Suppressor macrophage treated with lipopolysaccharide for 4 hours (primary cell): Measurements from ENCODE around the gene PHF14.
"Not testable (repeated sequence)": the region's sequence is repeated elsewhere in the genome, so short reads cannot be mapped to it uniquely, and the experiment has no call there.

Source experiments
- DNase-seq: peaks from one replicate; pipeline ENCODE4 v3.0.0-alpha.2; 2020

Gene PHF14, protein sequence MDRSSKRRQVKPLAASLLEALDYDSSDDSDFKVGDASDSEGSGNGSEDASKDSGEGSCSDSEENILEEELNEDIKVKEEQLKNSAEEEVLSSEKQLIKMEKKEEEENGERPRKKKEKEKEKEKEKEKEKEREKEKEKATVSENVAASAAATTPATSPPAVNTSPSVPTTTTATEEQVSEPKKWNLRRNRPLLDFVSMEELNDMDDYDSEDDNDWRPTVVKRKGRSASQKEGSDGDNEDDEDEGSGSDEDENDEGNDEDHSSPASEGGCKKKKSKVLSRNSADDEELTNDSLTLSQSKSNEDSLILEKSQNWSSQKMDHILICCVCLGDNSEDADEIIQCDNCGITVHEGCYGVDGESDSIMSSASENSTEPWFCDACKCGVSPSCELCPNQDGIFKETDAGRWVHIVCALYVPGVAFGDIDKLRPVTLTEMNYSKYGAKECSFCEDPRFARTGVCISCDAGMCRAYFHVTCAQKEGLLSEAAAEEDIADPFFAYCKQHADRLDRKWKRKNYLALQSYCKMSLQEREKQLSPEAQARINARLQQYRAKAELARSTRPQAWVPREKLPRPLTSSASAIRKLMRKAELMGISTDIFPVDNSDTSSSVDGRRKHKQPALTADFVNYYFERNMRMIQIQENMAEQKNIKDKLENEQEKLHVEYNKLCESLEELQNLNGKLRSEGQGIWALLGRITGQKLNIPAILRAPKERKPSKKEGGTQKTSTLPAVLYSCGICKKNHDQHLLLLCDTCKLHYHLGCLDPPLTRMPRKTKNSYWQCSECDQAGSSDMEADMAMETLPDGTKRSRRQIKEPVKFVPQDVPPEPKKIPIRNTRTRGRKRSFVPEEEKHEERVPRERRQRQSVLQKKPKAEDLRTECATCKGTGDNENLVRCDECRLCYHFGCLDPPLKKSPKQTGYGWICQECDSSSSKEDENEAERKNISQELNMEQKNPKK

DNA sequence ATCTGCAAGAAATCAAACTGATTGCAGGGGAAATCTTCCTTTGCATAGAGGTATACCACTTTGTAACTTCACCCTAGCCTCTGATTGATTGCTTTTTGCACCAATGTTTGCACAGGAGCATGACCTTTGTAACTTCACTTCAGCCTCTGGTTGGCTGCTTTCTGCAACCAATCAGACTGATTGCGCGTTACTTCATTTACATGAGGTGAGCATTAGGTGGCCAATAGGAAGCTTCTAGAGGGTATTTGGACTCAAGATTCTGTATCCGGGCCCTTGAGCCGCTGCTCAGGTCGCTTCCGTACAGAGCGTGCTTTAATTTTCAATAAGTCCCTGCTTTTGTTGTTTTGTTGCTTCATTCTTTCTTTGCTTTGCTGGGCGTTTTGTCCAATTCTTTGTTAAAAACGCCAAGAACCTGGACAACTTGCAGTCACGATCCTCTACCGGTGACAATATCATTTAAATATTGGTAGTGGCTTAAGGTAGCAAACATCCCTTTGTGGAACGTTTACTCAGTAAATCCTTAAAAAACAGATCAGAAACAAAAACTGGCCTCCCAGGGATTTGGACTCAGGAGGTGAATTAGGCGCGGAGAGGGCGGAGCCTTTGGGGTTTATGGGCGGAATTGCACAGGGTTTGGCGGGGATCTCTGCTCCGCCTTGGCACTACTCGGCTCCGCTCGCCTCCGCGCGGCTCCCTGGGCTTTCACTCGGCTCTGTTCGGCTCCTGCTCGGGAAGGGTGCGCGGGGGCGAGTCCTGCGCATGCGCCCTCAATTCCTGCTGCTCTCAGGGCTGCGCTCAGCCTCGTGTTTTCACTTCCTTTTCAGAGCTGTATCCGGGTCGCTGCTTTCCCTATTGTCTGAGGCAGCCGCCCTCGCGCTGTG is at the start of gene PHF14:
PHF14 (plus strand) TSS at position 812 of the 881 bp plus-strand sequence. CDS start 452 bp downstream, outside the sequence.
- peak; percentile 98 for DNase-seq

DNA sequence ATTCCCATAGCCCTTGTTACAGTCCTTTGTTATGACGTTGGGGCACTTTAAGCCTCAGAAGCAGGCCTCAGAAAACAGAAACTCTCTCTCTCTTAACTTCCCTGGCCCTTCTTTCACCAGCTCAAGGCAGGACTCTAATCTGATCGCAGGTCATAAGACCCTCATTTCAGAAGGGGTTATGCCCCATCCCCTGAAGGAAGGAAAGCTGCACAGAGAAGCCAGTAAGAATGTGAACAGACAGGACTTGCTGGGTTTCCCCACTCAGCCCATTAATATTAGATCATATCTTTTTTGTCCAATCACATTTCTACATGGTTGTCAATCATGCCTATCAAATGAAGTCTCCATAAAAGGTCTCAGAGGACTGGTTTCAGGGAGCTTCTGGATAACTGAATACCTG is 49.3 kb upstream of the PHF14 start:
- no peak for DNase-seq

DNA sequence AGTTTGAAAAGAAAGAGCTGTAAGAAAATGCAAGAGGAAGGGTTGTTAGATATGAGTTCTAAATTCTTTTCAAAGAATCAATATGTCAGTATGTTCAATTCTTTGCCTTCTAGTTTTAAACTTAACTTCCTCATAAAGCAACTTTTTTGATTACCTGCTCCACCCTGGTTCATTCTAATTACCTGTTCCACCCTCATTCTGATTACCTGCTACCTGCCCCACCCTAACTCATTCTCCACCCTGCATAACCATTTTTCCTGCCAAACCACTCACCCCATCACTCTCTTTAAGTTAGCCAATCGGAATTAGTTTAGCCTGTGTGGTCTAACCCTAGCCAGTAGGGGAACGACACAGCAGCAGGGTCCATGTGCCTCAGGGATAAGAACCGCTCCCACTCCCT is 45.5 kb upstream of the PHF14 start:
- DNase-seq = not testable (repeated sequence)

DNA sequence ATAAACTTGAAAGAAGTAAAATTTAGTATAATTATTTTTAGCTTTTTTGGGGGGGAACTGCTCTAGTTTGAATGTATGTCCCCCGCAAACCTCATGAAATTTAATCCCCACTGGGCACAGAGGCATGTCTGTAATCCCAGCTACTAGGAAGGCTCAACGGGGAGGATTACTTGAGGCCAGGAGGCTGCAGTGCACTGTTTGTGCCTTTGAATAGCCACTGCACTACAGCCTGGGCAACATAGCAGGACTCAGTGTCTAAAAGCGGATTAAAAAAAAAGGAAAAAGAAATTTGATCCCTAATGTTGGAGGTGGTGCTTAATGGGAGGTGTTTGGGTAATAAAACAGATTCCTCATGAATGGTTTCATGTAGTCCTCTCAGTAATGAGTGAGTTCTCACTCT is 43.1 kb upstream of the PHF14 start:
- no peak for DNase-seq

DNA sequence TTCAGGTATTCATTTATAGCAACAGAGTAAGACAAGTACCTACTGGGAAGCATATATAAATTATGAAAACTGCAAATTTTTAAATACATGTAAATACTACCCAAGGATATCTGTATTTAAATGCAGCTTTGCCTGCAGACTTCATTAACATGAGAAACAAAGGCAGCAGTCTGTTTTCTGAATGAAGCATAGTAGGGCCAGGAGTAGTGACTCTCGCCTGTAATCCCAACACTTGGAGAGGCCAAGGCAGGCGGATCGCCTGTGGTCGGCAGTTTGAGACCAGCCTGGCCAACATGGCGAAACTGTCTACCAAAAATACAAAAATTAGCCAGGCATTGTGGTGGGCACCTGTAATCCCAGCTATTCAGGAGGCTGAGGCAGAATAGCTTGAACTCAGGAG is 42.5 kb upstream of the PHF14 start:
- no peak for DNase-seq

DNA sequence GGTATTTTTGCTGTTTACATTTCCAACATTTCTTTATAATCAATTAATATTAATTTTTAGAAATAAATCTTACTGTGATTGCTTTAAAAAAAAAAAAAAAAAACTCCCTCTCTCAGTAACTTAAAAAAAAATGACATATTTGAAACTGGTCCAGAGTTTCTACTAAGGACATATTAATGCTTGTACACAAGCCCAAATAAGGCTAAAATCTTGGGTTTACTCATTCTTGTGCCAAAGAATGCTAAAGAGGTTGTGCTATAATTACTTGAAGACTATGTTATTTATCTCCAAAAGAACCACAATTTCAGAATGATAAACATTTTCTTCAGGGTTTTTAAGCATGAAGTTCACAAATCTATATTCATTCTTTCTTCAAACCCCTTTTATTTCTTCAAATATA is 39.4 kb upstream of the PHF14 start:
- DNase-seq = no peak

DNA sequence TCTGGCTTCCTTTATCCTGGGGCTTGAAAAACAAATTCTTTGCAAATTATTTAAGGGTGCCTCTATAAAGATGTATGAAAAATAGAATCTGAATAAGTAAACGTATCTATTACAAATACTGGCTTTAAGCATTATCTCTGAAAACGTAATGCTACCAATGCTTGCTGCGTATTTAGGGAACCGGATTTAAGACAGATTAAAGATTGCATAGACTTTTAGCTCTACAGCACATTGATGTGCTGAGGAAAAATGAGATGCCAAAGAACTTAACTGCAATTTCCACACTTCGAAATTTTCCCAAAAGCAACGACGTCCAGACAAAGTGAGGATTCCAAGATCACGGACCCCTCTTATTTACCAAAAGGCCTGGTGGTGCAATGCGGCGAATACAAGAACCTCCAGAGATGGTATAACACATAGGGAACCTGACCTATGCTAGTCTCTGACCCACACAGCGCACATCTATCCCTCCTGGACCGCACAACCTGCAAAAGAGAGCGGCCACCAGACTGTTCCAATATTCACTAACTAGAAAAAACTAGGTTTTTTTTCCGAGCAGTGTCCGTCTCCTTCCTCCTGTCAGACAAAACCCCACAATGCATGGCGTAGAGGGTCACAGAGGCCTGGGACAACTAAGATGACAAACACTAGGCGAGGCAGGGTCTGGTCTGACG is 34.3 kb upstream of the PHF14 start:
- peak; percentile 9 for DNase-seq

DNA sequence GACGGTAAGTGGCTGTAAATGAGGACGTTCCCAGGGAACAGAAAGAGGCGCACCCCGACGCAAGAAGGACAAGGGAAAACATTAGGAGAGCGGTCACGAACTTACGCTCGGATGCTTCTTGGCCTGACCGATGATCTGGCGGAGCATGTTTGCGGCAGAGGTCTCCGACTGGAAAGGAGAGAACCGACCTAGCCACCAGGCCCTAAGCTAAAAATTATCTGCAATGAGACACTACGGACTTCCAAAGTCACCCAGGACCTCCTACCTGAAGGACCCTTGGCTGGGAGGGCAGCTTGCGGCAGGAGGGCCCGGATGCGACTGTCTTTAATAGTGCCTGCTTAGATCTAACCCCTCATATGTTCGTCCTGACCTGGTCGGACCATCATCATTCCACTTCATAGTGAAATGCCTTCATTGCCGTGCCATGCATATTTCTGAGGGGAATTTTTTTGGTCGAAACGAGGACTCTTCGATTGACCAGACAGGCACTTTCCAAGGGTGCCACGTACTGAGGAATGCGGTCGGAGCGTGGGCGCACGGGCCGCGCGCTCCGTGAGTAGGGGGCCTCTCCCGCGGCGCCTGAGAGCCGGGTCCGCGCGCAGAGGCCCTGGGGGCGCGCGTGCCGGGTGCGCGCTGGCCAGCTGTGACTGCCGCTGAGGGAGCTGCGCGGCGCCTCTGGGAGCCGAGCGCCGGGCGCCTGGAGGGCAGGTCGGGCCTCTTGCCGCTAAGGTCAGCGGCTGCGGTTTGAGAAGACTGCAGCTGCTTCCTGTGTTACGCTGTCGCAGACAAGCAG is 33.6 kb upstream of the PHF14 start:
- peak; percentile 98 for DNase-seq

DNA sequence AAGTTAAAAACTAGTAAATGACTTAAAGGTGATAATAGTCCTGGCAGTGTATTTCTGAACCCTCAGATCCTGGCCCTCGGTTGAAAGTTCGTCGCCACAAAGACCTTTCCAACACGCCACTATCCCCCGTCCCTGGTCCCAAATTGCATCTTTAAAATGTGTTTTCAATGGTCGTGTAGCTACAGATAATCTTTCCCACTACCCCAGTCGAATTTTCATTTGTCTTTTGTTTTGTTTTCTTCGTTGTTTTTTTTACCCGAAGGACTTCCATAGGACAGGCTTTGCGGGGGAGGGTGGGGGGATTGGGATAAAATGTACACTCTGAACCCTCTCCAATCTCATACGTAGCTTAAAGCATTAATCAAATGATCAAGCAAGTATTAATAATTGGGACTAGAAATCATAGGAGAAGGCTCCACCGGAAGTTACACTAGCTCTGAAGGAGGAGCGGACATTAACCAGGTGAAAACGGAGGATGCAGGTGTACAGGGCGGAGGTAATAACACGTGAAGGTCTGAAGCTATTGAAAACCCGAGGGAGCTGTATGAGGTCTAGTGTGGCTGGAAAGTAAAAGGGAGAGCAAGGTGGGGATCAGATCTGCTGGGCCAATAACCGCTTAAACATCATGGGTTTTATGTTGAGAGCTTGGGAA is 32.8 kb upstream of the PHF14 start:
- no peak for DNase-seq

DNA sequence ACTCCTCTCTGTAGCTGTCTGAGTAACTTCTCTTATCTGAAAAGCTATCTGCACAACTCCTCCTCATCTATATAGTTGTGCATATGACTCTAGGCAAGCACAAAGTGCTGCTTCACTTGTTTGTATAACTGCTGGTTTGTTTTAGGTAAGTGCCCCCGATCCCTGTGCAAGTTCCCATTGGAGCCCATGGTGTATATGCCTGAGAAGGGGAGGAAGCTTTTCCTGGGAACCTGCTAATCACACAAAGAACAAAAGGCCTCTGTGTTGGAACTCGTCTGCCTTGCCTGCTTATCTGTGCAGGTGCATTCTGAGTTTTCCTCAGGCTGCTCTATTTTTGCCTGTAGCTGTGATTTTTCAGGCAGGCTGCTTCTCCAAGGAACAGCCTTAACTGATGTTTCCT is 23.2 kb upstream of the PHF14 start:
- no peak for DNase-seq

DNA sequence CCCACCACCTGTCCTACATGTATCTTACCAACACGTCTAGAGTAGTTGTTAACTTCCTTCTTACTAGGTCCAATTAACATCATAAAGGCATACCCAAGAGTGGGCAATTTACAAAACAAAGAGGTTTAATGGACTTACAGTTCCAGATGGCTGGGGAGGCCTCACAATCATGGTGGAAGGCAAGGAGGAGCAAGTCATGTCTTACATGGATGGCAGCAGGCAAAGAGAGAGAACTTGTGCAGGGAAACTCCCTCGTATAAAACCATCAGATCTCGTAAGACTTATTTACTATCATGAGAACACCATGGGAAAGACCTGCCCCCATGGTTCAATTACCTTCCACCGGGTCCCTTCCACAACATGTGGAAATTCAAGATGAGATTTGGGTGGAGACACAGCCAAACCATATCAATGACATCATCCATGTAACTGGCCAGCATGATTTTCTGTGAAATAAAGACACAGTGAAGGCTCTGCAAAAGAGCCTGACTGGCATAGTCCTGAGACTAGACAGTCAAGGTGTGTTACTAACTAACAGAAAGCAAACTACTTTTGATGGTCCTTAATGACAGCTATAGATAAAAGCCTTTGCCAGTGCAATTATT is 22.6 kb upstream of the PHF14 start:
- not testable (repeated sequence) for DNase-seq

DNA sequence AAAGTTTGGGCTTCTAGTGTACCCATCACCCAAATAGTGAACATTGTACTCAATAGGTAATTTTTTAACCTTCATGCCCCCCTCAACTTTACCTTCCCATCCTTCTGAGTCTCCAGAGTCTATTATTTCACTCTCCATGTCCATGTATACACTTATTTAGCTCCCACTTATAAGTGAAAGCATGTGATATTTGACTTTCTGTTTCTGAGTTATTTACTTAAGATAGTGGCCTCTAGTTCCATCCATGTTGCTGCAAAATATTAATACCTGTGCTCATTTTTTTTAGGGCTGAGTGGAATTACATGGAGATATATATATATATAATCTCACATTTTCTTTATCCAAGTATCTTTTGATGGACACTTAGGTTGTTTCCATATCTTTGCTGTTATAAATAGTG is 21.1 kb upstream of the PHF14 start:
- DNase-seq = no peak

DNA sequence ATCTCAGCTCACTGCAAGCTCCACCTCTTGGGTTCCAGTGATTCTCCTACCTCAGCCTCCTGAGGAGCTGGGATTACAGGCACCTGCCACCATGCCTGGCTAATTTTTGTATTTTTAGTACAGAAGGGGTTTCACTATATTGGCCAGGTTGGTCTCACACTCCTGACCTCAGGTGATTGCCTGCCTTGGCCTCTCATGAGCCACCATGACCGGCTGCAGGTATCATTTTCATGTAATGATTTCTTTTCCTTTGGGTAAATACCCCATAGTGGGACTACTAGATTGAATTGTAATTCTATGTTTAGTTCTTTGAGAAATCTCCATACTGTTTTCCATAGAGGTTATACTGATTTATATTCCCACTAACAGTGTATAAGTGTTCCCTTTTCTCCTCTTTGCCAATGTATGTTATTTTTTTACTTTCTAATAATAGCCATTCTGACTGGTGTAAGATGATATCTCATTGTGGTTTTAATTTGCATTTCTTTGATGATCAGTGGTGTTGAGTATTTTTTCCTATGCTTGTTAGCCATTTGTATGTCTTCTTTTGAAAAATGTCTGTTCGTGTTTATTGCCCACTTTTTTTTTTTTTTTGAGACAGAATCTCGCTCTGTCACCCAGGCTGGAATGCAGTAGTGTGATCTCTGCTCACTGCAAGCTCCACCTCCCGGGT is 20.5 kb upstream of the PHF14 start:
- DNase-seq = not testable (repeated sequence)

DNA sequence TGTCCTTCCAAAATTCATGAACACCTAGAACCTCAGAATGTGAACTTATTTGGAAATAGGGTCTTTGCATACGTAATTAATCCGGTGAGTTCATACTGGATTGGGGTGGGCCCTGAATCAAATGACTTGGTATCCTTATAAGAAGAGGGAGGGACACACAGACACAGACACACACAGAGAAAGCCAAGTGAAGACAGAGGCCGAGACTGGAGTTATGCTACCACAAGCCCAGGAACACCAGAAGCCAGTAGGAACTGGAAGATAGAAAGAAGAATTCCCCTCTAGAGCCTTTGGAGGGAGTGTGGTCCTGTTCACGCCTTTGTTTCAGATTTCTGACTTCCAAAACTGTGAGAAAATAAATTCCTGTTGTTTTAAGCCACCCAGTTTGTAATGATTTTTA is 17.1 kb upstream of the PHF14 start:
- no peak for DNase-seq

DNA sequence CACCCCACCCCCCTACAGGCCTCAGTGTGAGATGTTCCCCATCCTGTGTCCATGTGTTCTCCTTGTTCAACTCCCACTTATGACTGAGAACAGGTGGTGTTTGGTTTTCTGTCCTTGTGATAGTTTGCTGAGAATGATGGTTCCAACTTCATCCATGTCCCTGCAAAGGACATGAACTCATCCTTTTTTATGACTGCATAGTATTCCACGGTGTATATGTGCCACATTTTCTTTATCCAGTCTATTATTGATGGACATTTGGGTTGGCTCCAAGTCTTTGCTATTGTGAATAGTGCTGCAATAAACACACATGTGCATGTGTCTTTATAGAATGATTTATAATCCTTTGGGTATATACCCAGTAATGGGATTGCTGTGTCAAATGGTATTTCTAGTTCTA is 13.4 kb upstream of the PHF14 start:
- DNase-seq = not testable (repeated sequence)

DNA sequence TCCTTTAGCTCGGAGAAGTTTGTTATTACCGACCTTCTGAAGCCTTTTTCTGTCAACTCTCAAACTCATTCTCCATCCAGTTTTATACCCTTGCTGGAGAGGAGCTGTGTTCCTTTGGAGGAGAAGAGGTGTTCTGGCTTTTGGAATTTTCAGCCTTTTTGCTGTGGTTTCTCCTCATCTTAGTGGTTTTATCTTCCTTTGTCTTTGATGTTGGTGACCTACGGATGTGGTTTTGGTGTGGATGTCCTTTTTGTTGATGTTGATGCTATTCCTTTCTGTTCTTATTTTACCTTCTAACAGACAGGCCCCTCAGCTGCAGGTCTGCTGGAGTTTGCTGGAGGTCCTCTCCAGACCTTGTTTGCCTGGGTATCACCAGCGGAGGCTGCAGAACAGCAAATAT is 8.7 kb upstream of the PHF14 start:
- not testable (repeated sequence) for DNase-seq

DNA sequence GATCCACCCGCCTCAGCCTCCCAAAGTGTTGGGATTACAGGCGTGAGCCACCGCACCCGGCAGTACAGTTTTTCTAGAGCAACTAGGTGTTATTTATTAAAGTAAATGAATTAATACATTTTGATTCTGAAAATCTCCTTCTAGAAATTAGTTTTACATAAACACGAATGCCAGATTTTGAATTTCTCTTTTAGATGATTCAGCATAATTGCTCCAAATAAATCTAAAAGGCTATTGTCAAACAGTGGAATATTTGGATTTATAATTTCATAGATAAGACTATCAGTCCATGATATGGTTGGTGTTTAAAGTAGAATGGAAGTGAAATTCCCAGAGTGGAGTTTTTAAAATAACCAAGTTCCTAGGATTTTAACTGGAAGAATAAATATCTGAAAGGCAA is 1.5 kb upstream of the PHF14 start:
- no peak for DNase-seq

DNA sequence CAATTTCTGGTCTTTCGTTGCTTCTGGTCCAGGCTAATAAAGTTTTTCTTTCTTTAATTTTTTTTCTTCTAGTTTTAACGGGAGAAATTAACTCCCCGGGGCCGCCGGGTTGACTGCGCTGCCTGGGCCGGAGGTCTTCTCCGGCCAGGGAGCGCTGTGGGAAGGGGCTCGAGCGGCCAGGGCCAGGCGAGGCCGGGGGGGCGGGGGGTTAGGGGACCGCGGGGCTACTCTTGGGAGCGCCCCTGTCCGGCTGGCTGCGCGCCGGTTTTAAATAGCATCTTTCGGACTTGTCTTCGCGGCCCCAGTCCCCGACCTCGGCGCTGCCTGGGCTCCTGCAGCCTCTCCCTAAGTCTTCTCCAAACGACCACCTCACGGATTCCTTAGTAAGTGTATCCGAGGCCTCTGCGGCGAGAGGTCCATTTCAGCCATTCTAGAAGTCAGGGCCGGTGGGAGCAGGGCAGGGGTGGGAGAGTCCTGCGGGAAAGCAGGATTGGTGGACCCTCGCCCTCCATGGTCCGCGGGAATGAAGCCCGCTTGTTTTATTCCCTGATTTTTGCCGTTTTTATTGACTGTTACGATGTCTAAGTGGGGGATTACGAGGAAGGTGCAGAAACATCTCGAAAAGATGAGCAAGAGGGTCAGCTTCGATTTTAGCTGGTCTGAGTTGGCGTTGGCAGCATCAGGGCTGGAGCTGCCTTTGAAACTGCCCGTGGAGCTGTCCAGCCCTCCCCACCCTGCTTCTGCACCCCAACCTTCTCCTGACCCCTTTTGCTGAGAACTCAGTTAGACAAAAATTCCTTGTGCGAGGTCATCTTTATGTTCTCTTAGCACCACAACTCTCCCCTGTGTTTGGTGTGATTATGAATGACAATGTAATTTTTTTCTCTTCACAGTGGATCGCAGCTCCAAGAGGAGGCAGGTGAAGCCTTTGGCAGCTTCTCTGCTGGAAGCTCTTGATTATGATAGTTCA is 555 bp downstream of the PHF14 start:
- DNase-seq = peak; percentile 12

DNA sequence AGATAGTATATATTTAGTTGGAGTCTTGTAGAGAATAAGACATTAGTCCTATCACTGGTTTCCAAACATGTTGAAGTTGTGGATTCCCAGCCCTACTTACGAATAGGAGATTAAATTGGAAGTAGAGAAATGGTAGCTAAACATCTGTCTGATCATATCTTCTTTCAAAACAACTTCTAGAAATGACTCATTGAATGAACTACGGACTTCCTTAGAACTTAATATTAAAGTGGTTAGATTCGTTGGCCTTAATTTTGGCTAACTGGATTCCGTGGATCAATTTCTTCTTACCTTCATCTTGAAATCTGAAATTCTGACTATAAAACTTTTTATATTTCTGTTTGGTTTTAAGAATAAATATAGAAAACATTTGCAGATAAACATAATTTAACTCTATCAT is 3.4 kb downstream of the PHF14 start:
- DNase-seq = no peak
